NCI-H345 treated with DMSO at 0.1 percent for 48 hours (cell line): ENCODE measurements around the gene TMEM51.
A peak's percentile ranks its signal among the peaks of the same experiment; 100 is the strongest.

Experiments used
- DNase-seq: peaks from one replicate; lab custom pipeline; 2025; ENCODE audit not compliant: unreplicated experiment; lab: John Stamatoyannopoulos, UW

Gene TMEM51

GRCh38 chr1:15152318-15153183 lies 996 bp upstream of the TMEM51 start:
- peak; percentile 75 for DNase-seq

- peak; percentile 9 for DNase-seq
Observed at GRCh38 chr1:15153842-15154479, 414 bp downstream of the TMEM51 start.

GRCh38 chr1:15154480-15155036 lies 1.0 kb downstream of the TMEM51 start:
- no peak for DNase-seq

GRCh38 chr1:15155191-15155590 lies 1.6 kb downstream of the TMEM51 start:
- no peak for DNase-seq

GRCh38 chr1:15155888-15156741 lies 2.6 kb downstream of the TMEM51 start:
- no peak for DNase-seq

- DNase-seq = no peak
Observed at GRCh38 chr1:15156807-15157380, 3.3 kb downstream of the TMEM51 start.

- DNase-seq = no peak
Observed at GRCh38 chr1:15157524-15158399, 4.2 kb downstream of the TMEM51 start.

GRCh38 chr1:15158506-15159165 lies 5.1 kb downstream of the TMEM51 start:
- DNase-seq = no peak

- no peak for DNase-seq
Observed at GRCh38 chr1:15159166-15159555, 5.6 kb downstream of the TMEM51 start.

GRCh38 chr1:15160626-15161025 lies 7.1 kb downstream of the TMEM51 start:
- DNase-seq = no peak

- no peak for DNase-seq
Observed at GRCh38 chr1:15167386-15167785, 13.8 kb downstream of the TMEM51 start.

- no peak for DNase-seq
Observed at GRCh38 chr1:15168479-15168878, 14.9 kb downstream of the TMEM51 start.

GRCh38 chr1:15170071-15170470 lies 16.5 kb downstream of the TMEM51 start:
- no peak for DNase-seq

GRCh38 chr1:15171271-15171908 lies 17.8 kb downstream of the TMEM51 start:
- DNase-seq = no peak

- DNase-seq = no peak
Observed at GRCh38 chr1:15172405-15173259, 19.1 kb downstream of the TMEM51 start.

- no peak for DNase-seq
Observed at GRCh38 chr1:15173863-15174614, 20.5 kb downstream of the TMEM51 start.

GRCh38 chr1:15174615-15174983 lies 21.1 kb downstream of the TMEM51 start:
- no peak for DNase-seq
